SU-DHL-6 (cell line): Measurements from ENCODE around the gene DUOX2.
"Not testable (repeated sequence)": the region's sequence is repeated elsewhere in the genome, so short reads cannot be mapped to it uniquely, and the experiment has no call there.

Experiments used
- CTCF ChIP-seq: fragments of 200-600 bp; sonication (generic); IDR thresholded peaks from one replicate; pipeline ENCODE4 v1.5.1; 2017; ENCODE audit warnings: antibody characterized with exemption, mild to moderate bottlenecking, low read length, moderate library complexity; ENCODE audit not compliant: insufficient read depth, poor library complexity, severe bottlenecking
- EZH2phosphoT487 ChIP-seq: fragments of 200-600 bp; sonication (generic), shearing (Covaris generic); conservative IDR thresholded peaks from 2 replicates; pipeline ENCODE4 v1.6.1; 2018; ENCODE audit warnings: mild to moderate bottlenecking, antibody characterized with exemption, low read length, moderate library complexity, mixed read lengths

DNA sequence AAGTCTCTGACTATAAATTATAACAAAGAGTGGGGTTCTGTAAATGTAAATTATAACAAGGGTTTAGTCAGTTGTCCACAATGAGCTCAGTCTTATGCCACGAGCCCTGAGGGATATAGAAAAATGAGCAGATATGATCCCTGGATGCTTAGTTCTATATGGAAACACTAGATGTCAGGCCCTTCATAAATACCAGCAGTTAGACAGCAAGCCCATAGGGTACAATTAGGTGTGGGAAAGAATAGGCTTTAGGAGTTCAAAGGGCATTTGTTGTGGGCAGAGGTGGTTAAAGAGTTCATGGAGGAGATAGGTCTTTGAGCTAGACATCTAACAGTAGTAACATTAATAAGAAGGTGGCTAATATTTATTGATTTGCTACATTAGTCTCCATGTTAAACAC lies 69.7 kb downstream of the DUOX2 start:
- not testable (repeated sequence) for TF ChIP-seq CTCF, EZH2phosphoT487
